Brain pericyte (primary cell): ENCODE data around the gene PSME2.
A peak's percentile ranks its signal among the peaks of the same experiment; 100 is the strongest.

Experiments
- DNase-seq: peaks from one replicate; pipeline ENCODE4 v3.0.0-alpha.2; 2012; ENCODE audit warnings: low read depth, low spot score

The PSME2 gene

DNA sequence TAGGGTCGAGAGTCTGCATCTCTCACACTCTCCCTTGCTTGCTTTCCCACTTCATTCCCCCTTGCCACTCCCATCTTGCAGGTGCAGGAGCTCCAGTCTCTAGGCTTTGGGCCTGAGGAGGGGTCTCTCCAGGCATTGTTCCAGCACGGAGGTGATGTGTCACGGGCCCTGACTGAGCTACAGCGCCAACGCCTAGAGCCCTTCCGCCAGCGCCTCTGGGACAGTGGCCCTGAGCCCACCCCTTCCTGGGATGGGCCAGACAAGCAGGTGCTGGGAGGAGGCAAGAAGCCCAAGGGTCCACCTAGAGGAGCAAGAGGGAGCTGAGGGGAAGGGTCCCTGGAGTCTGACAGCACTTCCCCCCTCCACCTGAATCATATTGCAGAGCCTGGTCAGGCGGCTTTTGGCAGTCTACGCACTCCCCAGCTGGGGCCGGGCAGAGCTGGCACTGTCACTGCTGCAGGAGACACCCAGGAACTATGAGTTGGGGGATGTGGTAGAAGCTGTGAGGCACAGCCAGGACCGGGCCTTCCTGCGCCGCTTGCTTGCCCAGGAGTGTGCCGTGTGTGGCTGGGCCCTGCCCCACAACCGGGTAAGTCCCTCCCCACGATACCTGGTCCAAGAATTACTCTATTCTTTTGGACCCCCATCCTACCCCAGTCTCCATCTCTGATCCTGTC is 5.1 kb upstream of the PSME2 start:
- no peak for DNase-seq

DNA sequence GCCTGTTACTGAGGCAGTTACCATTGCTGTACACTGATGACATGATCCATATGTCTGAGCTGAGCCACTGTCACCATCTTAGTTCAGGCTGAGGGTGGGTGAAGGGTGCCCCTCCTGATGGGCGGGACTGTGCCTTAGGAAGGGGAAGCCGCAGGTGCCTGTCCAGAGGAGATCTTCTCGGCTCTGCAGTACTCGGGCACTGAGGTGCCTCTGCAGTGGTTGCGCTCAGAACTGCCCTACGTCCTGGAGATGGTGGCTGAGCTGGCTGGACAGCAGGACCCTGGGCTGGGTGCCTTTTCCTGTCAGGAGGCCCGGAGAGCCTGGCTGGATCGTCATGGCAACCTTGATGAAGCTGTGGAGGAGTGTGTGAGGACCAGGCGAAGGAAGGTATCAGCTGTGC is 4.6 kb upstream of the PSME2 start:
- DNase-seq: no peak

DNA sequence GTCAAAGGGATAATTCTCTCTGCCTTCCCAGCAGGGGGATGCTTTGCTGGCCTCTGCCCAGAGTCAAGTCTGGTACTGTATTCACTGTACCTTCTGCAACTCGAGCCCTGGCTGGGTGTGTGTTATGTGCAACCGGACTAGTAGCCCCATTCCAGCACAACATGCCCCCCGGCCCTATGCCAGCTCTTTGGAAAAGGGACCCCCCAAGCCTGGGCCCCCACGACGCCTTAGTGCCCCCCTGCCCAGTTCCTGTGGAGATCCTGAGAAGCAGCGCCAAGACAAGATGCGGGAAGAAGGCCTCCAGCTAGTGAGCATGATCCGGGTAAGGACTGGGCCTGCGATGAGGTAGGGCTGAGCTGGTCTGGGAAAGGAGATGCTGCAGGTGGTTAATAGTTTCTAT is 4.2 kb upstream of the PSME2 start:
- DNase-seq: no peak

DNA sequence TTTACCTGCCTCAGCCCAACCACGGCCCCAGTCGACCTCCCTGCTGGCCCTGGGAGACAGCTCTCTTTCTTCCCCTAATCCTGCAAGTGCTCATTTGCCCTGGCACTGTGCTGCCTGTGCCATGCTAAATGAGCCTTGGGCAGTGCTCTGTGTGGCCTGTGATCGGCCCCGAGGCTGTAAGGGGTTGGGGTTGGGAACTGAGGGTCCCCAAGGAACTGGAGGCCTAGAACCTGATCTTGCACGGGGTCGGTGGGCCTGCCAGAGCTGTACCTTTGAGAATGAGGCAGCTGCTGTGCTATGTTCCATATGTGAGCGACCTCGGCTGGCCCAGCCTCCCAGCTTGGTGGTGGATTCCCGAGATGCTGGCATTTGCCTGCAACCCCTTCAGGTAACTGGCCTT is 3.7 kb upstream of the PSME2 start:
- no peak for DNase-seq

DNA sequence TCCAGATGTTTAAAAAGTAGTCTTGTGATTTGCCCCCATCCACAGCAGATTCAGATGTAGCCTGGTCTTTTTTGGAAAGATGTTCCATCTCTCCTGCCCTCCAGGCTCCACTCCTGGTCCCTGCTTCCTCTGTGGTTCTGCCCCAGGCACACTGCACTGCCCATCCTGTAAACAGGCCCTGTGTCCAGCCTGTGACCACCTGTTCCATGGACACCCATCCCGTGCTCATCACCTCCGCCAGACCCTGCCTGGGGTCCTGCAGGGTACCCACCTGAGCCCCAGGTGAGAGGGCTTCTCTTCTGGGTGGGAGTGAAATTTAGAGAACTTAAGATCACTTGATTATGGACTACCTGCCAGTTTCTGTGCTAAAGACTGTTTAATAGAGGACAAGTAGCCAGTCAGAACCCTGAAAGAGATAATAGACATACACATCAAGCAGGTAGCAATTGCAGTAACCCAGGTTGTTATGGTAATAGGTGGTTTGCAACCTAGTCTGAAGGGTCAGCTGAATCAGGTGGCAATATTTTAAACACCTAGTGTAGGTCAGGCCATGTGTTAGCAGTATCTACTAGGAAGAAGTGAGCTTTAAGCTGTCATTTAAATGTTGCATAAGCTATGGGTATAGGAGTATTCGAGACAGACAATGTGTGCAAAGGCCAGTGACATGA is 3.0 kb upstream of the PSME2 start:
- DNase-seq: no peak

DNA sequence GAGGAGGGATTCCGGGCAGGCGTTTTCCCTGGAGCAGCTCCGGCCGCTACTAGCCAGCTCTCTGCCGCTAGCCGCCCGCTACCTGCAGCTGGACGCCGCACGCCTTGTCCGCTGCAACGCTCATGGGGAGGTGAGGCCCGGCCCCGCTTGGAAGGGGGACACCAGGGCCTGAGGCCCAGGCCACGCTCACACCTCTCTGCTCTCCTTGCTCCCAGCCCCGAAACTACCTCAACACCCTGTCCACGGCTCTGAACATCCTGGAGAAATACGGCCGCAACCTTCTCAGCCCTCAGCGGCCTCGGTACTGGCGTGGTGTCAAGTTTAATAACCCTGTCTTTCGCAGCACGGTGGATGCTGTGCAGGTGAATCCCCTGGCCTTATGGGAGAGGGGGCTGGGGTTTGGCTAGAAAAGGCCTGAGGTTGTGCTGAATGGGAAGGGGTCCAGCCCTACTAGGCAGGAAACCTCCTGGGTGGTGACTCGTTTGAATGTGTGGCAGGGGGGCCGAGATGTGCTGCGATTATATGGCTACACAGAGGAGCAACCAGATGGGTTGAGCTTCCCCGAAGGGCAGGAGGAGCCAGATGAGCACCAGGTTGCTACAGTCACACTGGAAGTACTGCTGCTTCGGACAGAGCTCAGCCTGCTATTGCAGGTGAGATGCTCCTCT is 1.5 kb upstream of the PSME2 start:
- DNase-seq: no peak

DNA sequence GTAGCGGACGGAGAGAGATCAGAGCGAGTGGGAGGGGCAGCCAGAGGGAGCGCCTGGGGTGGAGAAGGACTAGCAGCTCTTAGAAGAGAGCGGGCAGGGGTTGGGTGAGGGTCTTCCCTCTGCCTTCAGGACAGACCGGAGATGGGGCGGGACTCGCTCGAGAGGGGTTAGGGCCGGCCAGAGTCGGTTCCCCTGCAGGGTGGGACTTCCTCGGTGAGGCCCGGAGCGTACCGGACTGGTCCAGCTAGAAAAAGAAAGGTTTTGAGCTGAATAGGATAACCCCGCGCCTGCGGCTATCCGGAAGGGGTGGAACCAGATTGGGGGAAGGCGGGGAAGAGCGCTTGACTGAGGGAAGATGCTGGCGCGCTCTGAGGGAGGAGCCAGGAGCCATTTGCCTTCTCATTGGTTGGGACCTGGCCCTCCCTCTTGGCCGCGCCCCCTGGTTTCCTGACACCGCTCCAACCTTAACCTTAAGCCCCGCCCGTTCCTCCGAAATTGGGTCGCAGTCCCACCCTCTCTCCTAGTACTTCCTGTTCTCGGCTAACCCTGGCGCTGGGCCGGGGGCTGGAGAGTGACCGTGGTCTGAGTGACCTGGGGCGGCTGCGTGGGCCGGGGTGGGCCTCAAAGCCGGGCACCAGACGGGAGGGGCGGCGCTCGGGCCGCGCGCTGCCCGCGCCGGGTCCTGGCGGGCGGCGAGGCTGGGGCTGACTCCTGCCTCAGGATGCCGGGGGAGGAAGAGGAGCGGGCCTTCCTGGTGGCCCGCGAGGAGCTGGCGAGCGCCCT is 759 bp upstream of the PSME2 start, which contains the start of gene RNF31:
RNF31 (plus strand) TSS at position 521 of the 783 bp plus-strand sequence; CDS start at position 722, 201 bp downstream.
- DNase-seq: peak; percentile 93

DNA sequence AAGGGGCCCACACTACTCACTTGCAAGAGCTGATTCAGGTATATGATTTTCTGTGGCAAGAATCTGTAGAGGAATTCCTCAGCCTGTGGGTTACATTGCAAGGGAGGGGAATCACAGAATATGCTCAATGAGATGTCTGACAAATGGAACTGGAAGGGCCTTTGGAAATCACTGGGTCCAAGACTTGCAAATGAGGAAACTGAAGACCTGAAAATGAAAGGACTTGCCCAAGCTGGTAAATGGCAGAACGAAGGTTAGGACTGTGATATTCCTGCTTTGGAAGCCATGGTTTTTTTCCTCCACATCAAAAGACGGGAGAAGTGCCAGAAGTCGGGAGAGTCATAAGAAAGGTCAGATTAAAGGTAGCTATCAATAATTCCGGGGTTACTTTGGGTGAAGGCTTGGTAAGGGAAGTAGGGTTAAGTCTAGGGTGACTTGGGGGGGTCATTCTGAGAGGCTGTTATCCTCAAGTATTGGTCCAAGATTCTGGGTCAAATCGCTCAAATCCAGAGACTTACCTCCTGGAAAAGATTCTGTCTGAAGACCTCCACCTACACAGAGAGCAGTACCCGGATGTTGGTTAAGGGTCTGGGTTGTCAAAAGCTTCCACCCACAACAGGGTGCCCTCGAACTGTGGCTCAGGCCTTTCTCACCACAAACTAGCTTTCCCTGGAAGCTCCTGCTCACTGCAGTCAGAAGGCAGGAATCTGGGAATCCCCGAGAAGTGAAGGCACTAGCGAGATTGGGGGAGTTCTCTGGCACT is 539 bp downstream of the PSME2 start:
- DNase-seq: no peak

DNA sequence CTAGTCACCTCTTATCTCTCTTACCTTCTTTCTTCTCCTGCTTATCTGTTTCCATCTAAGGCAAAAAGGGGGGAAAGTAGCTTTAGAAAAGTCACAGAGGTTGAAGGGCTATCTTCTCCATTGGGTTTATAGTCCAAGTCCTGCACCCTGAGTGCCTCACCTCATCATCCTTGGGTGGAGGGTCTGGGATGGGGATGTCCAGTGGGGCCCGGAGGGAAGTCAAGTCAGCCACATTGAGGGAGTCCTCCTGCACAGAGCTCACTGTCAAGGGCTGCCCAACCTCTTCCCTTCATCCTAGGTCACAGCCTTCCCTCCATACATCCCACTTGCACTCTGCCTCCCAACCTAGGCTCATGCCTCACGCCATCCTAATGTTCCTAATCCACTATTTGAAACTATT is 1.2 kb downstream of the PSME2 start:
- DNase-seq: no peak

DNA sequence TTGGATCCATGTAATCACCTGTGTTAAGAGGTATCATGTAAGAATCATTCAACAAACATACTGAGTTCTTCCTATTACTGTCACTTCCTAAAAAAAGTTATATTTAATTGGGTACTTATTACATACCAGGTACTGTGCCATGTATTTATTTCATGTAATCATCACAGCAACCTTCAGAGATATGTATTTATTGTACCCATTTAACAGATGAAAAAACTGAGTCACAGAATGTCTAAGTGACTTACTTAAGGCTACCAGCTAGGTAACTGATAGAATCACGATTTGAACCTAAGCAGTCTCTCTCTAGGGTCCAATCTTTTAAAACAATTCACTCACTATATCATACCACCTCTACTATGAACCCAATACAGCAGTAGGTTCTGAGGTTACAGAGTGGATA is 2.0 kb downstream of the PSME2 start:
- DNase-seq: no peak

DNA sequence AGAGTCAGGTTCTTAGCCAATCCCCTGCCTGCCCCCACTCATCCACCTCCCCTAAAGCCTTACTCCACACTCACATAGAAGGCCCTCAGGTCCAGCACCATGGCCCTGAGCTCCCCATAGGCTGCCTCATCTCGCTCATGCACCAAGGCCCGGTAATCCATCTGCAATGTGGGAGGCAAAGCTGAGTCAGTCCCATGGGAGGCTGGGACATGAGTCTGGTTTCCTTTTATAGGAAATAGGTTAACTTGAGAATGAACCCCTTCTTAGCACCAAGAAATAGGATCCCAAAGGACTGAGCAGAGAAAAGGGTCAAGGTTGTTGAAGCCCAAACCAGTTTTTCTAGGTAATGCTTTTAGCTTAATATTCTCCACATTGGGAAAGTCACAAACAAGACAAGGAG is 2.9 kb downstream of the PSME2 start:
- no peak for DNase-seq

DNA sequence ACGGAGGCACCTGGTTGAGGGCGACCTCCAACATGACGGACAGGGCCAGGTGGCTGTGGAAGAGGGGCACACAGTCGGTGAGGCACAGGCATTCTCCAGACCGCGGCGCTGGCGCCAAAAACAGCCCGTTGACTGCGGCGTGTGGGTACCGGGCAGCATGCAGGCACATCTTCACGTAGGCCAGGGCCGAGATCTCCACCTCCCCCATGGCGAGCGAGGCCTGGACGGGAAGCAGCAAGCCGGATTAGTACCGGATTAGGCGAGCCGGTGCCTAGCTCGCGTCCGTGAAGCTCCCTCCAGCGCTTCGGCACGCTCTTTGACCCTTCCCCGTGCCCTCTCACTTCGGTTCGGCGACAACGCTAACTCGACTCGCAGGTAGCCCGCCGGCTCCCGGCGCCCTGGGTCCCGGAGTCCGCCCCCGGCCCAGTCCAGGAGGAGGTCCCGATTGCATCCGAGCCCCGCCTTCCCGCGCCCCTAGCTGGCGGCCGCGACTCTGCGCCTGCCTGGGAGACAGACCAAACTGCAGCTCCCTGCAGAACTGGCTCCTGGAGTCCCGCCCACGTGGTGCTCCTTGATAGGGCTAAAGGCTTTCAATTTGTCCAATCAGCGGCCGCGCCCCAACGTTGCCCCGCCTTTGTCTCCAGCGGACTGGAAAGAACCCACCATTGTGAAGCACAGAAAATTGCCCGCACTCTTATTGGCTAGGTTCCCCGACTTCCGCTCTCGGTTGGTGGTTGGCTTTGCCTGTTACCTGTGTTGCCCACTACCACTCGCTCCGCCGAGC is 5.1 kb downstream of the PSME2 start, which contains the start of gene EMC9:
EMC9 (minus strand) TSS at position 495 of the 784 bp plus-strand sequence; CDS start at position 208, 287 bp downstream.
- DNase-seq: peak; percentile 96

DNA sequence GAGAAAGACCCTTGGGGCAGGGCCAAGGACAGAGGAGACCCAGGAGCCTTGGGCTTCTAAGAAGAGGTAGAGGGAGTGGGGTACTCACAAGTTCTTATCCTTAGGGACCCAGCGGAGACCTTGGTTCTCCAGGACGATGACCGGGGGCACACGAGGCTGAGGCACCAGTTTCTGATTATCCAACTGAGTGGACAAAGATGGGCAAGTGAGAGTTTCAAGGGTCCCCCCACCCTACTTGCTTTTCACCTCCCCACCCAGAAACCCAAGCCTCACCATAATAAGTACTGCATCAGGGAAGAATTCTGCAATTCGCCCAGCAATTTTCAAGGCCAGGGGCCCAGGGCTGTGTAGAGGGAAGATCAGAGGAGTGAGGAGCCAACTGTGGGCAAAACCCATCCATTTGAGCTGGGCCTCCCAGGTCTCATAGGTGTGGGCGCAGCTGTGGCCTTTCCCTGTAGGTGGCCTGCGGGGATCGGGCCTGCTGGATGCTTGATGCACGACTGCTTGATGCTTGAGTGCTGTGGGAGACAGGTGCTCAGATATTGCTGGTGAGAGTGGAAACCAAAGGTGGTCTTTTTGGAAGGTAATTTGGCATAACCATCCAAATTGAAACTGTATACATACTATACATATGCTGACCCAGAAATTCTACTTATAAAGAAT is 7.0 kb downstream of the PSME2 start:
- DNase-seq: no peak

DNA sequence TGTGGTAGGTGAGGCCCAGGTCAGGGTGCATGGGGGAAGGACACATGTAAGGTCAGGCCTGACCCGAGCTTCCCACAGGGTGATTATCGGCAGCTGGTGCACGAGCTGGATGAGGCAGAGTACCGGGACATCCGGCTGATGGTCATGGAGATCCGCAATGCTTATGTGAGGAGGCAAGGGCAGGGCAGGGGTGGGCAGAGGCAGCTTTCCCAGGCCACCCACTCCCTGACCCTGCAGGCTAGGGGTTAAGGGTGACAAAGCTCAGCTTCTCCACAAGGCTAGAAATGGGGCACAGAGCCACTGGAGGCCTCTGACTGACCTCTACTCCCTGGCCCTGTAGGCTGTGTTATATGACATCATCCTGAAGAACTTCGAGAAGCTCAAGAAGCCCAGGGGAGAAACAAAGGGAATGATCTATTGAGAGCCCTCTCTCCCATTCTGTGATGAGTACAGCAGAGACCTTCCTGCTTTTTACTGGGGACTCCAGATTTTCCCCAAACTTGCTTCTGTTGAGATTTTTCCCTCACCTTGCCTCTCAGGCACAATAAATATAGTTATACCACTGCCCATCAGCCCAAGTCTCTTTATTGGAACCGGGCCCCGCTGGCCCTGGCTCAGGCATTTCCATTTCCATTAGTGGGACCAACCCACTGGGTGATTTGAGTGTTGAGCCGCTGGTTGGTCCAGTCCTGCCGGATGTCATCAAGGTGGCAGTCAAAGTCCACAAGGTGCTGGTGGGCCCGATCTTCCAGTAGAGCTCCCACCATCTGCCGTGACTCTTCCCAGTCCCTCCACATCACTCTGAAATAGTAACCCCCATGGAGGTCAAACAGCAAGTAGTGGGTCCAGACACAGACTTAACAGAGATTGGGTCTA is 7.8 kb downstream of the PSME2 start:
- DNase-seq: no peak

DNA sequence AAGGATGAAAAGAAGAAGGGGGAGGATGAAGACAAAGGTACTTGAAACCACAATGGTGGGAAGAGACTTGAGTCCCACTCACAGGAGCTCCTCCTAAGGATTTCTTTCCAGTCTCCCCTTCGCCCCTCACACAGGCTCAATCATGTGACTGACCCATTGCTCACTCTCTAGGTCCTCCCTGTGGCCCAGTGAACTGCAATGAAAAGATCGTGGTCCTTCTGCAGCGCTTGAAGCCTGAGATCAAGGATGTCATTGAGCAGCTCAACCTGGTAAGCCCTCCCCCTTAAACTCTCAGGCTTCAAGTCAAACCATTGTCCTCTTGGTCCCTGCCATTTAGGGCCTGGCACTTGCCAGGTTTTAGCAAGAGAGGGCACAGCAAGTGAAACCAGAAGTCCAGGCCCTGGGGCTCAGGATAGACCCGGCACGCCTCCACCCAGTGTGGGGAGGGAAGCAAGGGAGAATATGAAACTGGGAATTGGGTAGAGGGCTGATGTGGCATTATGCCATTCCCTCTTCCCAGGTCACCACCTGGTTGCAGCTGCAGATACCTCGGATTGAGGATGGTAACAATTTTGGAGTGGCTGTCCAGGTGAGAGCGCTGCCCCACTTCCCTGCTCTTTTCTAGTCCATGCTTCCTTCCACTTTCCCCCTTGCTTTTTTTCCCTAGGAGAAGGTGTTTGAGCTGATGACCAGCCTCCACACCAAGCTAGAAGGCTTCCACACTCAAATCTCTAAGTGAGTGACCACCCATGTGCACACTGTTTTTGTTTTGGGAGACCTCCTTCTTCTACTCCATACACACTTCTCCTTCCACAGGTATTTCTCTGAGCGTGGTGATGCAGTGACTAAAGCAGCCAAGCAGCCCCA is 8.6 kb downstream of the PSME2 start:
- DNase-seq: no peak

DNA sequence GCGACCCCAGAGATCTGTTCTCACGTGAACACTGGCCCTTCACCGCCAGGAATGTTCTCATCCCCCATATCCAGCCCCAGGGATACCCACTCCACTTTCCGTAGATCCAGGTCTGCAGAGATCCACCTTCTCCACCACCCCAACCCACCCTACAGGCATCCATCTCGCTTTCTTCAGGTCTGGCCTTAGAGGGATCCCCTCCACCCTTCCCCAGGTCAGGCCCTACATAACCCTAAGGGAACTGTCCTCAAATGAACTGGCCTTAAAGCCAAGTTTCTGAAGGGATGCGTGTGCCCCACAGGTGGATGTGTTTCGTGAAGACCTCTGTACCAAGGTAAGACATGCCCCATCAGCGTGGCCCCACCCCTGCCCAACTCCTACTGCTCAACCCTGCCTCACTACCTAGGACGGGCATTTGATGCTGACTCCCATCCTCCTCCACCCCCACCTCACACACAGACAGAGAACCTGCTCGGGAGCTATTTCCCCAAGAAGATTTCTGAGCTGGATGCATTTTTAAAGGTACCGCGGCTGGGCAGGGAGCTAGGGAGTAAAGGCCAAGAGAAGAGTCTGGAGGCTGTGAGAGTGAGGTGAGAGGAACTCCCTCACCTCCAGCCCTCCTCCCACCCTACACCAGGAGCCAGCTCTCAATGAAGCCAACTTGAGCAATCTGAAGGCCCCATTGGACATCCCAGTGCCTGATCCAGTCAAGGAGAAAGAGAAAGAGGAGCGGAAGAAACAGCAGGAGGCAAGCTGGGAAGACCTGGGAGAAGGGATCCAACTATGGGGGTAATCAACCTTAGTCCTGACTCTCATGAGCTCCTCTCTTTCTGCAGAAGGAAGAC is 9.5 kb downstream of the PSME2 start:
- no peak for DNase-seq
